ENCODE measurements around the gene HLA-DQA2.

DNA sequence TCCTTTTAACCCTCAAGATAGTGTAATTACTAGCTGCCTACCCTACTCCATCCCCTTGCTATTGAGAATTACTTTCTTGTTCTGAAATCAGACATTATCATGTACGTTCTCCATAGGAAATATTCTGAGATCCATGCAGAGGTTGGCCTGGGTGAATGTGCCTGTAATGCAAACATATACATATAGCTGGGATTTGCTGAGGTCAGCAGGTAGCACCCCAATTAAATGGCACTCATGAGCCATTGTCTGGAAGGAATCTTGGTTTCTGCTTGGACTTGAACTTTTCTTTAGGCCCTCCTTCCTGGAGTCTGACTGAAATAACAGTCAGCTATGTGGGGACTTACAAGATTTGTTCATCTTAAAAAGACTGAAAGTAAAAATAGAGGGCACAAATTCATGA lies 18.5 kb downstream of the HLA-DQA2 start:
- TF ChIP-seq, protein P1, sequence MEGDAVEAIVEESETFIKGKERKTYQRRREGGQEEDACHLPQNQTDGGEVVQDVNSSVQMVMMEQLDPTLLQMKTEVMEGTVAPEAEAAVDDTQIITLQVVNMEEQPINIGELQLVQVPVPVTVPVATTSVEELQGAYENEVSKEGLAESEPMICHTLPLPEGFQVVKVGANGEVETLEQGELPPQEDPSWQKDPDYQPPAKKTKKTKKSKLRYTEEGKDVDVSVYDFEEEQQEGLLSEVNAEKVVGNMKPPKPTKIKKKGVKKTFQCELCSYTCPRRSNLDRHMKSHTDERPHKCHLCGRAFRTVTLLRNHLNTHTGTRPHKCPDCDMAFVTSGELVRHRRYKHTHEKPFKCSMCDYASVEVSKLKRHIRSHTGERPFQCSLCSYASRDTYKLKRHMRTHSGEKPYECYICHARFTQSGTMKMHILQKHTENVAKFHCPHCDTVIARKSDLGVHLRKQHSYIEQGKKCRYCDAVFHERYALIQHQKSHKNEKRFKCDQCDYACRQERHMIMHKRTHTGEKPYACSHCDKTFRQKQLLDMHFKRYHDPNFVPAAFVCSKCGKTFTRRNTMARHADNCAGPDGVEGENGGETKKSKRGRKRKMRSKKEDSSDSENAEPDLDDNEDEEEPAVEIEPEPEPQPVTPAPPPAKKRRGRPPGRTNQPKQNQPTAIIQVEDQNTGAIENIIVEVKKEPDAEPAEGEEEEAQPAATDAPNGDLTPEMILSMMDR (IDR thresholded peaks at IDR 0.05 in 2 of 3, conservative IDR thresholded peaks at IDR 0.05 in 1 of 3; ENCODE audit: borderline replicate concordance in 1 of 3, insufficient read depth in 1 of 3, low read depth in 2 of 3, low read length in 2 of 3): no peak
- TF ChIP-seq POLR2A (IDR thresholded peaks at IDR 0.05; ENCODE audit: borderline replicate concordance, extremely low read depth, insufficient read depth, insufficient read length) (no peak), POLR2AphosphoS5 (IDR thresholded peaks at IDR 0.05; ENCODE audit: low read depth, low read length) (no peak), JUND (IDR thresholded peaks at IDR 0.05) (no peak), EZH2 (IDR thresholded peaks at IDR 0.05) (no peak), RAD21 (IDR thresholded peaks at IDR 0.05; ENCODE audit: low read depth) (no peak)
- TF ChIP-seq, protein P2, sequence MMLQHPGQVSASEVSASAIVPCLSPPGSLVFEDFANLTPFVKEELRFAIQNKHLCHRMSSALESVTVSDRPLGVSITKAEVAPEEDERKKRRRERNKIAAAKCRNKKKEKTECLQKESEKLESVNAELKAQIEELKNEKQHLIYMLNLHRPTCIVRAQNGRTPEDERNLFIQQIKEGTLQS (IDR thresholded peaks at IDR 0.05): no peak

Measured in HCT116 (cell line).